H9 (cell line): ENCODE measurements around the gene CLMP. TPM values are rescaled to one million over a fixed set of nuclear protein-coding genes. Genes with fewer than 3 reads are reported as not detected.
A peak's percentile ranks its signal among the peaks of the same experiment; 100 is the strongest.
"Not testable (repeated sequence)": the region's sequence is repeated elsewhere in the genome, so short reads cannot be mapped to it uniquely, and the experiment has no call there.

Source experiments
- DNase-seq: peaks from one replicate; pipeline ENCODE4 v3.0.0-alpha.2; 2017
- H2AFZ ChIP-seq: one replicate; pipeline ENCODE4 v1.6.1; 2013; ENCODE audit warnings: mild to moderate bottlenecking, low read length, control low read depth, moderate library complexity
- H2AK5ac ChIP-seq: 2 replicates; pipeline ENCODE4 v1.6.1; 2013; ENCODE audit warnings: low read length, control low read depth, mixed read lengths; ENCODE audit not compliant: insufficient read length
- H2BK120ac ChIP-seq: one replicate; pipeline ENCODE4 v1.6.1; 2013; ENCODE audit warnings: low read depth, mild to moderate bottlenecking, low read length, control low read depth, inconsistent platforms; ENCODE audit not compliant: poor library complexity, severe bottlenecking
- H2BK12ac ChIP-seq: 2 replicates; pipeline ENCODE4 v1.6.1; 2013; ENCODE audit warnings: low read length, control low read depth, mixed read lengths, low read depth; ENCODE audit not compliant: insufficient read length
- H2BK15ac ChIP-seq: 2 replicates; pipeline ENCODE4 v1.6.1; 2013; ENCODE audit warnings: low read depth, low read length, control low read depth
- H2BK20ac ChIP-seq: one replicate; pipeline ENCODE4 v1.6.1; 2013; ENCODE audit warnings: low read depth, mild to moderate bottlenecking, low read length, control low read depth, inconsistent platforms; ENCODE audit not compliant: poor library complexity, severe bottlenecking
- H2BK5ac ChIP-seq: 2 replicates; pipeline ENCODE4 v1.6.1; 2013; ENCODE audit warnings: low read length, control low read depth, mixed read lengths; ENCODE audit not compliant: insufficient read length
- H3K14ac ChIP-seq: 2 replicates; pipeline ENCODE4 v1.6.1; 2013; ENCODE audit warnings: low read length, control low read depth; ENCODE audit not compliant: insufficient read depth
- H3K18ac ChIP-seq: 2 replicates; pipeline ENCODE4 v1.6.1; 2013; ENCODE audit warnings: low read depth, mild to moderate bottlenecking, mixed read lengths, low read length, control low read depth; ENCODE audit not compliant: insufficient read length
- H3K23ac ChIP-seq: 2 replicates; pipeline ENCODE4 v1.6.1; 2013; ENCODE audit warnings: low read length, control low read depth, mixed read lengths, low read depth; ENCODE audit not compliant: insufficient read length
- H3K23me2 ChIP-seq: 2 replicates; pipeline ENCODE4 v1.6.1; 2013; ENCODE audit warnings: low read depth, mild to moderate bottlenecking, mixed read lengths, low read length, control low read depth; ENCODE audit not compliant: insufficient read length, poor library complexity, severe bottlenecking
- H3K27ac ChIP-seq: 2 replicates; pipeline ENCODE4 v1.5.1; 2013; ENCODE audit warnings: low read length, control low read depth, mixed read lengths, low read depth; ENCODE audit not compliant: insufficient read length
- H3K27me3 ChIP-seq: 2 replicates; pipeline ENCODE4 v1.6.1; 2013; ENCODE audit warnings: low read length, control low read depth, inconsistent platforms; ENCODE audit not compliant: insufficient read depth
- H3K4ac ChIP-seq: 2 replicates; pipeline ENCODE4 v1.6.1; 2013; ENCODE audit warnings: low read depth, mild to moderate bottlenecking, control low read depth, inconsistent platforms, low read length, moderate library complexity
- H3K4me1 ChIP-seq: 2 replicates; pipeline ENCODE4 v1.6.1; 2013; ENCODE audit warnings: low read length, control low read depth, inconsistent platforms; ENCODE audit not compliant: insufficient read depth
- H3K4me2 ChIP-seq: 2 replicates; pipeline ENCODE4 v1.6.1; 2013; ENCODE audit warnings: low read length, control low read depth, mixed read lengths; ENCODE audit not compliant: insufficient read length, insufficient read depth
- H3K56ac ChIP-seq: 2 replicates; pipeline ENCODE4 v1.6.1; 2013; ENCODE audit warnings: low read depth, mild to moderate bottlenecking, mixed read lengths, low read length, control low read depth; ENCODE audit not compliant: insufficient read length
- H3K79me1 ChIP-seq: 2 replicates; pipeline ENCODE4 v1.6.1; 2013; ENCODE audit warnings: low read depth, mild to moderate bottlenecking, moderate library complexity, low read length, control low read depth, inconsistent platforms; ENCODE audit not compliant: insufficient read depth, poor library complexity, severe bottlenecking
- H3K79me2 ChIP-seq: 2 replicates; pipeline ENCODE4 v1.6.1; 2013; ENCODE audit warnings: low read length, control low read depth, inconsistent platforms; ENCODE audit not compliant: insufficient read depth
- H3K9ac ChIP-seq: 2 replicates; pipeline ENCODE4 v1.6.1; 2013; ENCODE audit warnings: low read length, control low read depth, mixed read lengths; ENCODE audit not compliant: insufficient read length; ENCODE audit errors: extremely low read depth
- H3K9me3 ChIP-seq: one replicate; pipeline ENCODE4 v1.6.1; 2013; ENCODE audit warnings: low read depth, low read length, inconsistent platforms; ENCODE audit not compliant: control insufficient read depth
- H3T11ph ChIP-seq: one replicate; pipeline ENCODE4 v1.6.1; 2013; ENCODE audit warnings: mild to moderate bottlenecking, low read length, control low read depth, inconsistent platforms
- H4K20me1 ChIP-seq: one replicate; pipeline ENCODE4 v1.6.1; 2013; ENCODE audit not compliant: control insufficient read depth, insufficient read length, insufficient read depth
- H4K5ac ChIP-seq: 2 replicates; pipeline ENCODE4 v1.6.1; 2013; ENCODE audit warnings: low read depth, mild to moderate bottlenecking, mixed read lengths, low read length, control low read depth; ENCODE audit not compliant: insufficient read length
- H4K8ac ChIP-seq: replicated peaks from 2 replicates; pipeline ENCODE4 v1.6.1; 2013; ENCODE audit warnings: low read length, control low read depth, mixed read lengths, low read depth; ENCODE audit not compliant: insufficient read length
- H4K91ac ChIP-seq: 2 replicates; pipeline ENCODE4 v1.6.1; 2013; ENCODE audit warnings: low read depth, mild to moderate bottlenecking, moderate library complexity, mixed read lengths, low read length, control low read depth; ENCODE audit not compliant: insufficient read length
- H3K27ac Mint-ChIP-seq, 3 experiments: 2 replicates in 2 of 3; 3 replicates in 1 of 3; pipeline ENCODE4 v1.8.0; 2020 to 2021; ENCODE audit warnings: mixed read lengths in 3 of 3, mild to moderate bottlenecking in 1 of 3, moderate library complexity in 1 of 3
- H3K27me3 Mint-ChIP-seq: 2 replicates; pipeline ENCODE4 v1.8.0; 2021; ENCODE audit warnings: low read depth, mild to moderate bottlenecking, moderate library complexity, mixed read lengths
- H3K36me3 Mint-ChIP-seq, 3 experiments: 2 replicates in 2 of 3; 3 replicates in 1 of 3; pipeline ENCODE4 v1.8.0; 2020 to 2021; ENCODE audit warnings: low read depth in 3 of 3, mixed read lengths in 3 of 3; ENCODE audit not compliant: insufficient read depth in 1 of 3
- H3K4me1 Mint-ChIP-seq, 2 experiments: 2 replicates each; pipeline ENCODE4 v1.8.0; 2020; ENCODE audit warnings: mixed read lengths in 2 of 2
- H3K4me3 Mint-ChIP-seq, 2 experiments: 2 replicates in 1 of 2; 3 replicates in 1 of 2; pipeline ENCODE4 v1.8.0; 2020 to 2021; ENCODE audit warnings: mild to moderate bottlenecking in 2 of 2, mixed read lengths in 2 of 2, moderate library complexity in 1 of 2
- H3K9me3 Mint-ChIP-seq, 2 experiments: 2 replicates in 1 of 2; 3 replicates in 1 of 2; pipeline ENCODE4 v1.8.0; 2020; ENCODE audit warnings: mild to moderate bottlenecking in 2 of 2, mixed read lengths in 2 of 2, moderate library complexity in 1 of 2
- WGBS: extraction: QIAGEN DNeasy Blood & Tissue Kit; methylation state at CpG from one replicate; pipeline ENCODE4 v1.1.7; 2013; ENCODE audit warnings: missing lambda C conversion rate, low lambda C conversion rate, mixed read lengths; ENCODE audit not compliant: insufficient read length; ENCODE audit errors: extremely low coverage; 5-methylcytosine and 5-hydroxymethylcytosine counted together
- total RNA-seq: library from RNA; stranded (reverse); gene quantifications from 2 replicates; pipeline ENCODE4 v1.2.1, GENCODE V29; 2021
- TF ChIP-seq, protein P1 (sequence below): fragments of 200-600 bp; sonication (generic); conservative IDR thresholded peaks from 3 replicates; pipeline ENCODE4 v1.8.0; 2021; ENCODE audit warnings: antibody characterized with exemption, mild to moderate bottlenecking

CLMP gene
- total RNA-seq, 1 experiment from 2014 or later, result 13.8 TPM

DNA sequence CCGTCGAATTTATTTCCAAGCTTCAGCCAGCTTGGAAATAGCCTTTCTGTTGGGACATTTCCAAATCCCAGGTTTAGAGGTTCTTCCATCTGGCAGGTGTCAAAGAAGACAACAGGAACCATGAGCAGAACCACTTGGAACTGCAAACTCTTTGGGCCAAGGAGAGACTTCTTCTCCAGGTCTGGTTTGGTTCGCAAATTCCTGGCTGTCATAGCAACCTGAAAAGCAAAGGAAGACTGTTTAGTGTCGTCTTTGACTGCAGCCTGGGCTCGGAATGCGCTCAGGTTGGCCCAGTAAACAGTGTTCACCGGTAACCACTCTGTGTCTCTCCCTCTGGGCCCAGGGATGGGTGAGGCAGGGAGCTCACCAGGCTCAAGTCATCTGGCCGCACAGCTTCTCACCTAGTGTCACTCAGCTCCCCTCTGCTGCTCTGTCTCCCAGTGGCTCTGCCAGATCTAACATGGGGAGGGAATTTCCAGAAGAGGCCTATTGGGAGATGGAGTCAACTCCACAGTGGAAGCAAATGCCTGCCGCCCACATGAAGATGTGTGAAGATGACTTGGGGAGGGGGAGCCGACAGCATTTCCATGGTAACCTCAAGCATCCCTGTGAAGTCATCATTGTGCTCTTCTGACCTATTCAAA lies 11.9 kb upstream of the CLMP start:
- H3K14ac ChIP-seq, result peak overlapping the region; percentile 85; the same call in 1 of the 2 replicates
- no peak overlapping the region for H2AFZ ChIP-seq
- H2BK5ac ChIP-seq, result no peak overlapping the region
- no peak overlapping the region for H2BK120ac ChIP-seq
- no peak overlapping the region for H4K8ac ChIP-seq
- H3K4me1 ChIP-seq, result no peaks in the 10 kb centered on the region; the same call in 1 of the 2 replicates
- no peak overlapping the region for H3K9ac ChIP-seq
- H4K91ac ChIP-seq, result no peak overlapping the region
- Mint-ChIP-seq H3K4me1 (peaks cover 33 to 35% of the 10 kb centered on the region in 2 experiments), H3K27me3 (peaks cover 14% of the 10 kb centered on the region), H3K27ac (peak overlapping the region in 1 of 3 experiments; percentile 86; a peak in 1 of 7 replicates), H3K4me3 (no peak overlapping the region), H3K9me3 (no peaks in the 10 kb centered on the region), H3K36me3 (no peaks in the 10 kb centered on the region)
- H3K18ac ChIP-seq, result peak overlapping the region; percentile 85
- 0 out of 2 replicates have a peak, but pooled peaks cover 2% of the 10 kb centered on the region for H3K27me3 ChIP-seq
- no peak overlapping the region for H2AK5ac ChIP-seq
- no peak overlapping the region for H4K5ac ChIP-seq
- H3K56ac ChIP-seq, result no peak overlapping the region
- no peak overlapping the region for H3K23ac ChIP-seq
- no peaks in the 10 kb centered on the region for H3K9me3 ChIP-seq
- WGBS, result no CpG with 5 or more reads among the region's 10 CpGs
- H2BK12ac ChIP-seq, result no peak overlapping the region
- no peak overlapping the region; the same call in 1 of the 2 replicates for H3K4ac ChIP-seq
- H4K20me1 ChIP-seq, result no peaks in the 10 kb centered on the region
- H2BK20ac ChIP-seq, result no peak overlapping the region
- no peak overlapping the region for H3K27ac ChIP-seq
- no peaks in the 10 kb centered on the region for H3K79me1 ChIP-seq
- H3K79me2 ChIP-seq, result no peaks in the 10 kb centered on the region
- DNase-seq, result peak; percentile 67
- no peak overlapping the region for H3K4me2 ChIP-seq
- H3K23me2 ChIP-seq, result no peaks in the 10 kb centered on the region
- TF ChIP-seq, protein P1, sequence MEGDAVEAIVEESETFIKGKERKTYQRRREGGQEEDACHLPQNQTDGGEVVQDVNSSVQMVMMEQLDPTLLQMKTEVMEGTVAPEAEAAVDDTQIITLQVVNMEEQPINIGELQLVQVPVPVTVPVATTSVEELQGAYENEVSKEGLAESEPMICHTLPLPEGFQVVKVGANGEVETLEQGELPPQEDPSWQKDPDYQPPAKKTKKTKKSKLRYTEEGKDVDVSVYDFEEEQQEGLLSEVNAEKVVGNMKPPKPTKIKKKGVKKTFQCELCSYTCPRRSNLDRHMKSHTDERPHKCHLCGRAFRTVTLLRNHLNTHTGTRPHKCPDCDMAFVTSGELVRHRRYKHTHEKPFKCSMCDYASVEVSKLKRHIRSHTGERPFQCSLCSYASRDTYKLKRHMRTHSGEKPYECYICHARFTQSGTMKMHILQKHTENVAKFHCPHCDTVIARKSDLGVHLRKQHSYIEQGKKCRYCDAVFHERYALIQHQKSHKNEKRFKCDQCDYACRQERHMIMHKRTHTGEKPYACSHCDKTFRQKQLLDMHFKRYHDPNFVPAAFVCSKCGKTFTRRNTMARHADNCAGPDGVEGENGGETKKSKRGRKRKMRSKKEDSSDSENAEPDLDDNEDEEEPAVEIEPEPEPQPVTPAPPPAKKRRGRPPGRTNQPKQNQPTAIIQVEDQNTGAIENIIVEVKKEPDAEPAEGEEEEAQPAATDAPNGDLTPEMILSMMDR, result no peak
- H3T11ph ChIP-seq, result peak overlapping the region; percentile 30
- H2BK15ac ChIP-seq, result no peak overlapping the region

DNA sequence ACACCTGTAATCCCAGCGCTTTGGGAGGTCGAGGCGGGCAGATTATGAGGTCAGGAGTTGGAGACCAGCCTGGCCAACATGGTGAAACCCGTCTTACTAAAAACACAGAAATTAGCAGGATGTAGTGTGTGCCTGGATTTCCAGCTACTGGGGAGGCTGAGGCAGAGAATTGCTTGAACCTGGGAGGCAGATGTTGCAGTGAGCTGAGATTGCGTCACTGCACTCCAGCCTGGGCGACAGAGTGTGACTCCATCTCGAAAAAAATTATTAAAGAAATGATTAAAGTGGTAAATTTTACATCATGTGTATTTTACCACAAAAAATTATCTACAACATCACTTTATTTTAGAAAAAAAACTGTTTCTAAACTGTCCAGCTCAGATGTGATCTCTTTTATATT lies 11.0 kb upstream of the CLMP start:
- not testable (repeated sequence) for H3K27me3 ChIP-seq, H3K9me3 Mint-ChIP-seq, H3K4me3 Mint-ChIP-seq, H2BK20ac ChIP-seq, H3K27ac Mint-ChIP-seq, H4K5ac ChIP-seq, H2AK5ac ChIP-seq, H2BK15ac ChIP-seq, H3K9ac ChIP-seq, H2BK12ac ChIP-seq, H3K14ac ChIP-seq, H2BK120ac ChIP-seq, H3K27ac ChIP-seq, H4K20me1 ChIP-seq, H3K56ac ChIP-seq, DNase-seq, H3K9me3 ChIP-seq, H3K4ac ChIP-seq, H3K4me2 ChIP-seq, H3K79me2 ChIP-seq, H3K23me2 ChIP-seq, H3K23ac ChIP-seq, H3K4me1 ChIP-seq, H2BK5ac ChIP-seq, H3T11ph ChIP-seq, H3K36me3 Mint-ChIP-seq, H2AFZ ChIP-seq, H3K79me1 ChIP-seq, H4K8ac ChIP-seq, H4K91ac ChIP-seq
- no CpG with 5 or more reads among the region's 7 CpGs for WGBS
- peak overlapping the region; percentile 47 for H3K18ac ChIP-seq
- Mint-ChIP-seq H3K4me1 (peaks cover 28 to 30% of the 10 kb centered on the region in 2 experiments), H3K27me3 (peaks cover 14% of the 10 kb centered on the region)
